Mesenchymal stem cell (in vitro differentiated cells and primary cell): Measurements from ENCODE around the gene MRNIP.

Experiments
- DNase-seq: peaks from one replicate; pipeline ENCODE4 v3.0.0-alpha.2; 2013
- H2AFZ ChIP-seq: one replicate; pipeline ENCODE4 v1.6.1; 2013; ENCODE audit warnings: low read depth, mild to moderate bottlenecking, control low read depth, inconsistent platforms, low read length, moderate library complexity
- H2AK5ac ChIP-seq: 2 replicates; pipeline ENCODE4 v1.6.1; 2013; ENCODE audit warnings: low read length, moderate library complexity, mild to moderate bottlenecking, inconsistent platforms; ENCODE audit not compliant: severe bottlenecking
- H2BK120ac ChIP-seq: one replicate; pipeline ENCODE4 v1.6.1; 2013; ENCODE audit warnings: low read depth, mild to moderate bottlenecking, inconsistent platforms, low read length, moderate library complexity
- H2BK12ac ChIP-seq, 2 experiments: one replicate each; pipeline ENCODE4 v1.6.1; 2013; ENCODE audit warnings: inconsistent platforms in 2 of 2, low read length in 2 of 2, mild to moderate bottlenecking in 2 of 2, moderate library complexity in 2 of 2, control low read depth in 1 of 2
- H2BK15ac ChIP-seq: one replicate; pipeline ENCODE4 v1.6.1; 2013; ENCODE audit warnings: mild to moderate bottlenecking, low read depth, inconsistent platforms; ENCODE audit not compliant: poor library complexity, severe bottlenecking
- H2BK5ac ChIP-seq: 2 replicates; pipeline ENCODE4 v1.6.1; 2013; ENCODE audit warnings: low read depth, mild to moderate bottlenecking, low read length, control low read depth, inconsistent platforms; ENCODE audit not compliant: poor library complexity, severe bottlenecking
- H3K14ac ChIP-seq, 2 experiments: one replicate each; pipeline ENCODE4 v1.6.1; 2013; ENCODE audit warnings: inconsistent platforms in 2 of 2, low read length in 2 of 2, control low read depth in 1 of 2, mild to moderate bottlenecking in 1 of 2, moderate library complexity in 1 of 2
- H3K18ac ChIP-seq, 2 experiments: one replicate each; pipeline ENCODE4 v1.6.1; 2013; ENCODE audit warnings: inconsistent platforms in 2 of 2, low read length in 2 of 2, control low read depth in 1 of 2, low read depth in 1 of 2, mild to moderate bottlenecking in 1 of 2
- H3K23ac ChIP-seq, 2 experiments: one replicate each; pipeline ENCODE4 v1.6.1; 2013; ENCODE audit warnings: inconsistent platforms in 2 of 2, low read length in 2 of 2, mild to moderate bottlenecking in 2 of 2, moderate library complexity in 2 of 2, control low read depth in 1 of 2
- H3K27ac ChIP-seq: 2 replicates; pipeline ENCODE4 v1.5.1; 2013; ENCODE audit warnings: mild to moderate bottlenecking, moderate library complexity, low read length, control low read depth, inconsistent platforms; ENCODE audit not compliant: poor library complexity, severe bottlenecking
- H3K27me3 ChIP-seq, 2 experiments: 2 replicates each; pipeline versions ENCODE4 v1.6.1 to v1.7.0; 2013; ENCODE audit warnings: low read length in 2 of 2, mild to moderate bottlenecking in 2 of 2, moderate library complexity in 2 of 2, control low read depth in 1 of 2, inconsistent platforms in 1 of 2; ENCODE audit not compliant: control insufficient read depth in 1 of 2, insufficient read depth in 1 of 2
- H3K36me3 ChIP-seq, 2 experiments: 2 replicates each; pipeline versions ENCODE4 v1.6.1 to v1.7.0; 2013; ENCODE audit warnings: low read length in 2 of 2, control low read depth in 1 of 2, inconsistent platforms in 1 of 2, low read depth in 1 of 2, mild to moderate bottlenecking in 1 of 2; ENCODE audit not compliant: insufficient read depth in 2 of 2, control insufficient read depth in 1 of 2
- H3K4ac ChIP-seq, 2 experiments: one replicate each; pipeline ENCODE4 v1.6.1; 2013; ENCODE audit warnings: inconsistent platforms in 2 of 2, low read length in 2 of 2, mild to moderate bottlenecking in 2 of 2, moderate library complexity in 2 of 2, control low read depth in 1 of 2, low read depth in 1 of 2
- H3K4me1 ChIP-seq: 2 replicates; pipeline ENCODE4 v1.6.1; 2013; ENCODE audit warnings: low read depth, low read length, control low read depth; ENCODE audit not compliant: control insufficient read depth, insufficient read depth
- H3K4me2 ChIP-seq: 2 replicates; pipeline ENCODE4 v1.6.1; 2013; ENCODE audit warnings: low read length, mild to moderate bottlenecking, inconsistent platforms; ENCODE audit not compliant: poor library complexity, severe bottlenecking
- H3K4me3 ChIP-seq, 2 experiments: 2 replicates each; pipeline versions ENCODE4 v1.5.1 to v1.7.0; 2013; ENCODE audit warnings: low read length in 2 of 2, mild to moderate bottlenecking in 2 of 2, control low read depth in 1 of 2, low read depth in 1 of 2; ENCODE audit not compliant: insufficient read depth in 1 of 2
- H3K79me1 ChIP-seq: replicated peaks from 2 replicates; pipeline ENCODE4 v1.6.1; 2013; ENCODE audit warnings: mild to moderate bottlenecking, control low read depth, low read length, inconsistent platforms; ENCODE audit not compliant: poor library complexity, severe bottlenecking
- H3K9ac ChIP-seq: 2 replicates; pipeline ENCODE4 v1.7.0; 2013; ENCODE audit warnings: mild to moderate bottlenecking, low read length, moderate library complexity
- H3K9me3 ChIP-seq: 2 replicates; pipeline ENCODE4 v1.7.0; 2013; ENCODE audit warnings: mild to moderate bottlenecking, low read length; ENCODE audit not compliant: control insufficient read depth
- H4K8ac ChIP-seq: one replicate; pipeline ENCODE4 v1.6.1; 2013; ENCODE audit warnings: inconsistent platforms, mild to moderate bottlenecking, low read length, moderate library complexity
- H4K91ac ChIP-seq: one replicate; pipeline ENCODE4 v1.6.1; 2013; ENCODE audit warnings: mild to moderate bottlenecking, low read length, inconsistent platforms
- WGBS: methylation state at CpG from one replicate; pipeline ENCODE4 v1.1.7; 2013; ENCODE audit warnings: mixed read lengths; 5-methylcytosine and 5-hydroxymethylcytosine counted together

The MRNIP gene

DNA sequence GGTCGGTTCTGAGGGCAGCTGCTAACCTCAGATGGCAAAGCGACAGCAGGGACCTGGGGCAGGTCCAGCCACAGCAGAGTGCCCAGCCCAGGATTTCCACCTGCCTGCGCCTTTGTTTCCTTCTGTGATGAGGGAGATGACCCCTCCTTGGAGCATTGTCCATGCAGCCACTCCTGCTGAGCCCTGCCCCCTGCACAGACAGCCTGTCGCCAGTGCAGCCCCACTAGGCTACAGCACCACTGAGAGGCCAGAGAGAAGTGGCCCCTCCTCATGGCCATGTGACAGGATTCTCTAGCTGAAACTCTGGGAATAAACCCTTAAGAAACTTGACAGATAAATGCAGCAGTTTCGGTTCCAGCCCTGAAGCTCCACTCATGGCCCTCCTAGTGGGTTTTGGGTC lies 10.5 kb upstream of the MRNIP start:
- no peak overlapping the region for H3K4ac ChIP-seq
- H3K36me3 ChIP-seq, result peaks cover 91 to 92% of the 10 kb centered on the region in 2 experiments
- no peak overlapping the region for H3K4me2 ChIP-seq
- H3K79me1 ChIP-seq, result peaks cover 1% of the 10 kb centered on the region
- no peak overlapping the region for H2BK15ac ChIP-seq
- H4K91ac ChIP-seq, result no peak overlapping the region
- H3K27me3 ChIP-seq, result no peaks in the 10 kb centered on the region
- no peak overlapping the region for H3K18ac ChIP-seq
- no peak overlapping the region for H2BK120ac ChIP-seq
- no peak overlapping the region for H2AFZ ChIP-seq
- H2BK12ac ChIP-seq, result no peak overlapping the region
- no peak overlapping the region for H2AK5ac ChIP-seq
- H3K4me1 ChIP-seq, result peaks cover 9% of the 10 kb centered on the region
- no peaks in the 10 kb centered on the region for H3K9me3 ChIP-seq
- no peak overlapping the region for H3K27ac ChIP-seq
- no peak overlapping the region for H3K23ac ChIP-seq
- DNase-seq, result no peak
- no peak overlapping the region for H3K14ac ChIP-seq
- H3K4me3 ChIP-seq, result no peak overlapping the region
- no peak overlapping the region for H3K9ac ChIP-seq
- H4K8ac ChIP-seq, result no peak overlapping the region
- no peak overlapping the region for H2BK5ac ChIP-seq
- 99% methylated on average over 5 of the region's 5 CpGs for WGBS

DNA sequence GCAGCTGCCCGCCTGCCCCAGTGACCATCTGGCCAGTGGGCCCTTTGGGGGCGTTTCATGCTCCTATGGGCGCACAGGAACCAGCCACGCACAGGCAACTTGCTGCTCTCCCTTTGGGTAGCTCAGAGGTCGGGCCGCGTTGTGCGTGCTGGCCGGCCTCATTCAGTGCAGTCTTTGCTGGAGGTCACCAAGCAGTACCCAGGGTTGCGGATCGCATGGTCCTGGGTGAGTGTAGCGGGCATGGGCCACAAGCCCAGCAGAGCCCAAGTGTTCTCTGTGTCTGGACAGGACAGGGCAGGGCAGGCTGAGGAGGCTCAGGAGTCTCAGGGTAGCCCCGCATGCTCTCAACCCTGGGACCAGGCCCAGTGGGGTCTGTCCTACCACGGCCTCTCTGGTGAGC lies 9.9 kb upstream of the MRNIP start:
- no peaks in the 10 kb centered on the region for H3K9me3 ChIP-seq
- whole genome bisulfite sequencing, result 96% methylated on average over 14 of the region's 14 CpGs
- H4K8ac ChIP-seq, result no peak overlapping the region
- no peak overlapping the region for H3K23ac ChIP-seq
- no peak overlapping the region for H3K9ac ChIP-seq
- no peak overlapping the region for H2AFZ ChIP-seq
- no peak overlapping the region for H3K27ac ChIP-seq
- H3K79me1 ChIP-seq, result peaks cover 1% of the 10 kb centered on the region
- peaks cover 91 to 92% of the 10 kb centered on the region in 2 experiments for H3K36me3 ChIP-seq
- no peak overlapping the region for H3K14ac ChIP-seq
- no peak overlapping the region for H3K4ac ChIP-seq
- H3K4me2 ChIP-seq, result no peak overlapping the region
- no peak for DNase-seq
- no peak overlapping the region for H2BK120ac ChIP-seq
- no peak overlapping the region for H3K18ac ChIP-seq
- H2BK12ac ChIP-seq, result no peak overlapping the region
- no peak overlapping the region for H4K91ac ChIP-seq
- H3K4me3 ChIP-seq, result no peak overlapping the region
- H2AK5ac ChIP-seq, result no peak overlapping the region
- H3K27me3 ChIP-seq, result no peaks in the 10 kb centered on the region
- H2BK15ac ChIP-seq, result no peak overlapping the region
- H3K4me1 ChIP-seq, result peaks cover 9% of the 10 kb centered on the region
- no peak overlapping the region for H2BK5ac ChIP-seq

- DNase-seq, result no peak
- no peak overlapping the region for H2BK12ac ChIP-seq
- no peaks in the 10 kb centered on the region for H3K27me3 ChIP-seq
- H4K8ac ChIP-seq, result no peak overlapping the region
- no peak overlapping the region for H3K4me2 ChIP-seq
- no peak overlapping the region for H2BK5ac ChIP-seq
- H3K18ac ChIP-seq, result no peak overlapping the region
- peak overlapping the region in 1 of 2 experiments; percentile 2 for H3K4me3 ChIP-seq
- no peak overlapping the region for H3K23ac ChIP-seq
- H3K27ac ChIP-seq, result no peak overlapping the region
- H3K9ac ChIP-seq, result no peak overlapping the region
- H3K4ac ChIP-seq, result peak overlapping the region in 1 of 2 experiments; percentile 41
- H3K36me3 ChIP-seq, result peaks cover 91 to 92% of the 10 kb centered on the region in 2 experiments
- no peak overlapping the region for H2AFZ ChIP-seq
- no peak overlapping the region for H3K14ac ChIP-seq
- no peak overlapping the region for H2BK15ac ChIP-seq
- H2BK120ac ChIP-seq, result no peak overlapping the region
- WGBS, result 96% methylated on average over 11 of the region's 11 CpGs
- peaks cover 2% of the 10 kb centered on the region for H3K79me1 ChIP-seq
- peaks cover 9% of the 10 kb centered on the region for H3K4me1 ChIP-seq
- H2AK5ac ChIP-seq, result no peak overlapping the region
- H4K91ac ChIP-seq, result no peak overlapping the region
- no peaks in the 10 kb centered on the region for H3K9me3 ChIP-seq
These were observed 8.9 kb upstream of the MRNIP start for GRCh38 chr5:179867476-179867875.

- no peak overlapping the region for H4K91ac ChIP-seq
- no peak overlapping the region for H3K4ac ChIP-seq
- peaks cover 6% of the 10 kb centered on the region for H3K79me1 ChIP-seq
- no peaks in the 10 kb centered on the region for H3K9me3 ChIP-seq
- no peak overlapping the region for H2BK15ac ChIP-seq
- H3K4me1 ChIP-seq, result peaks cover 9% of the 10 kb centered on the region
- H3K14ac ChIP-seq, result no peak overlapping the region
- no peak overlapping the region for H2BK12ac ChIP-seq
- H3K9ac ChIP-seq, result no peak overlapping the region
- no peak for DNase-seq
- H3K36me3 ChIP-seq, result peaks cover 91 to 92% of the 10 kb centered on the region in 2 experiments
- H3K4me3 ChIP-seq, result no peak overlapping the region
- no peak overlapping the region for H2AK5ac ChIP-seq
- no peak overlapping the region for H2AFZ ChIP-seq
- no peaks in the 10 kb centered on the region for H3K27me3 ChIP-seq
- no peak overlapping the region for H3K27ac ChIP-seq
- H3K18ac ChIP-seq, result no peak overlapping the region
- H3K4me2 ChIP-seq, result no peak overlapping the region
- no peak overlapping the region for H2BK120ac ChIP-seq
- no peak overlapping the region for H3K23ac ChIP-seq
- H2BK5ac ChIP-seq, result no peak overlapping the region
- 94% methylated on average over 6 of the region's 6 CpGs for WGBS
- H4K8ac ChIP-seq, result no peak overlapping the region
These were observed 8.5 kb upstream of the MRNIP start for GRCh38 chr5:179867079-179867465.
